ENCODE results near the gene P3R3URF. TPM values are rescaled to one million over a fixed set of nuclear protein-coding genes. Genes with fewer than 3 reads are reported as not detected.
A peak's percentile ranks its signal among the peaks of the same experiment; 100 is the strongest.

Gene P3R3URF
- total and polyA plus RNA-seq, 9 of the 15 experiments (the other 6 are each of a cell fraction or from before 2014, with no cell fraction given), result not detected

DNA sequence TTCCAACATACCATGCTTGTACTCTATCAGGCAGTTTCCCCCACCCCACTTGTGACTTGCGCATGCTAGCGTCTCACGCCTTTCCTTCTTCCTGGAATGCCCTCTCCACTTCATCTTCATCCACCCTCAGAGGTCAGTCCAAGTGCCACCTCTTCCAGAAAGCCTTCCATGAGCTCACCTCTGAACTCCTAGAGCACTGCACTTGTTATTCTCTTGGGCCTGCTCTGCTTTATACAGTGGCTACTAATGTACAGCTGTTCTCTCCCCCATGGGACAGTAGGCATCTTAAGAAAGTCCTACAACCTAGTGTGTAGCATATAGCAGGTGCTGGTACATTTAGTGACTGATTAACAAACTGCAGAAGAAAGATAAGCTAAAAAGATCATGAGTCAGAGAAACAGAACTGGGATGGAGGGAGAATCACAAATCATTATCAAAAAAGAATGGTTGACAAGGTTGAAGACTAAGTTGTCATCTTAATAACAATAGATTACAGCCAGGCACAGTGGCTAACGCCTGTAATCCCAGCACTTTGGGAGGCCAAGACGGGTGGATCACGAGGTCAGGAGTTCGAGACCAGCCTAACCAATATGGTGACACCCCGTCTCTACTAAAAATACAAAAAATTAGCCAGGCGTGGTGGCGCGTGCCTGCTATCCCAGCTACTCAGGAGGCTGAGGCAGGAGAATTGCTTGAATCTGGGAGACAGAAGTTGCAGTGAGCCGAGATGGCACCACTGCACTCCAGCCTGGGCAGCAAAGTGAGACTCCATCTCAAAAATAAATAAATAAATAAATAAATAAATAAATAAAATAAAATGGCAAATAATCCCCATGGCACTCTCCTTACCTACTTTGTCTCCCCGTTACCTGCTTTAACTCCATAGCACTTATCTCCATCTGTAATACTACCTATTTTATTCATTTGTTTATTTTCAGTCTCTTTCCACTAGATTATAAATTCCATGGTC, 17.7 kb downstream of the P3R3URF start (continued):
- TF ChIP-seq ZNF347 (CRISPR knock-in tag; IDR thresholded peaks at IDR 0.05; ENCODE audit: low read depth), result no peak
- no peak for TF ChIP-seq ZNF140 (CRISPR knock-in tag; IDR thresholded peaks at IDR 0.05)
- TF ChIP-seq SMAD3 (CRISPR knock-in tag; conservative IDR thresholded peaks at IDR 0.05), result 0 out of 2 replicates have a peak, but pooled peaks have one; percentile 42
- no peak for TF ChIP-seq ARHGAP35 (IDR thresholded peaks at IDR 0.05; ENCODE audit: partially characterized antibody)
- TF ChIP-seq ZNF511 (CRISPR knock-in tag; IDR thresholded peaks at IDR 0.05), result no peak
- TF ChIP-seq ZBTB8A (IDR thresholded peaks at IDR 0.05; ENCODE audit: partially characterized antibody), result no peak
- TF ChIP-seq, protein P1, sequence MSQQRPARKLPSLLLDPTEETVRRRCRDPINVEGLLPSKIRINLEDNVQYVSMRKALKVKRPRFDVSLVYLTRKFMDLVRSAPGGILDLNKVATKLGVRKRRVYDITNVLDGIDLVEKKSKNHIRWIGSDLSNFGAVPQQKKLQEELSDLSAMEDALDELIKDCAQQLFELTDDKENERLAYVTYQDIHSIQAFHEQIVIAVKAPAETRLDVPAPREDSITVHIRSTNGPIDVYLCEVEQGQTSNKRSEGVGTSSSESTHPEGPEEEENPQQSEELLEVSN (IDR thresholded peaks at IDR 0.05; ENCODE audit: borderline replicate concordance in 1 of 2, extremely low read depth in 1 of 2, insufficient read depth in 1 of 2, insufficient read length in 1 of 2, low read depth in 1 of 2, low read length in 1 of 2, poor library complexity in 1 of 2, severe bottlenecking in 1 of 2), result no peak
- no peak for TF ChIP-seq PURB (CRISPR knock-in tag; IDR thresholded peaks at IDR 0.05; ENCODE audit: low read depth)
- TF ChIP-seq TSHZ1 (CRISPR knock-in tag; IDR thresholded peaks at IDR 0.05), result no peak
- no peak for TF ChIP-seq NCOA6 (IDR thresholded peaks at IDR 0.05)
- TF ChIP-seq TFAP4 (CRISPR knock-in tag; IDR thresholded peaks at IDR 0.05; ENCODE audit: borderline replicate concordance), result peak; percentile 96
- TF ChIP-seq ELF2 (CRISPR knock-in tag; IDR thresholded peaks at IDR 0.05), result no peak
- TF ChIP-seq TCF3 (CRISPR knock-in tag; IDR thresholded peaks at IDR 0.05), result peak; percentile 100
- TF ChIP-seq, protein P2, sequence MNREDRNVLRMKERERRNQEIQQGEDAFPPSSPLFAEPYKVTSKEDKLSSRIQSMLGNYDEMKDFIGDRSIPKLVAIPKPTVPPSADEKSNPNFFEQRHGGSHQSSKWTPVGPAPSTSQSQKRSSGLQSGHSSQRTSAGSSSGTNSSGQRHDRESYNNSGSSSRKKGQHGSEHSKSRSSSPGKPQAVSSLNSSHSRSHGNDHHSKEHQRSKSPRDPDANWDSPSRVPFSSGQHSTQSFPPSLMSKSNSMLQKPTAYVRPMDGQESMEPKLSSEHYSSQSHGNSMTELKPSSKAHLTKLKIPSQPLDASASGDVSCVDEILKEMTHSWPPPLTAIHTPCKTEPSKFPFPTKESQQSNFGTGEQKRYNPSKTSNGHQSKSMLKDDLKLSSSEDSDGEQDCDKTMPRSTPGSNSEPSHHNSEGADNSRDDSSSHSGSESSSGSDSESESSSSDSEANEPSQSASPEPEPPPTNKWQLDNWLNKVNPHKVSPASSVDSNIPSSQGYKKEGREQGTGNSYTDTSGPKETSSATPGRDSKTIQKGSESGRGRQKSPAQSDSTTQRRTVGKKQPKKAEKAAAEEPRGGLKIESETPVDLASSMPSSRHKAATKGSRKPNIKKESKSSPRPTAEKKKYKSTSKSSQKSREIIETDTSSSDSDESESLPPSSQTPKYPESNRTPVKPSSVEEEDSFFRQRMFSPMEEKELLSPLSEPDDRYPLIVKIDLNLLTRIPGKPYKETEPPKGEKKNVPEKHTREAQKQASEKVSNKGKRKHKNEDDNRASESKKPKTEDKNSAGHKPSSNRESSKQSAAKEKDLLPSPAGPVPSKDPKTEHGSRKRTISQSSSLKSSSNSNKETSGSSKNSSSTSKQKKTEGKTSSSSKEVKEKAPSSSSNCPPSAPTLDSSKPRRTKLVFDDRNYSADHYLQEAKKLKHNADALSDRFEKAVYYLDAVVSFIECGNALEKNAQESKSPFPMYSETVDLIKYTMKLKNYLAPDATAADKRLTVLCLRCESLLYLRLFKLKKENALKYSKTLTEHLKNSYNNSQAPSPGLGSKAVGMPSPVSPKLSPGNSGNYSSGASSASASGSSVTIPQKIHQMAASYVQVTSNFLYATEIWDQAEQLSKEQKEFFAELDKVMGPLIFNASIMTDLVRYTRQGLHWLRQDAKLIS (CRISPR knock-in tag; IDR thresholded peaks at IDR 0.05), result 0 out of 2 replicates have a peak, but pooled peaks have one; percentile 81
